Superior temporal gyrus (tissue), 1 donor: ENCODE data around the gene GRID1.
"Not testable (repeated sequence)": the region's sequence is repeated elsewhere in the genome, so short reads cannot be mapped to it uniquely, and the experiment has no call there.

Source experiments
- DNase-seq: peaks from one replicate; pipeline ENCODE4 v3.0.0-alpha.2; 2016; ENCODE audit errors: extremely low spot score

GRID1 gene

DNA sequence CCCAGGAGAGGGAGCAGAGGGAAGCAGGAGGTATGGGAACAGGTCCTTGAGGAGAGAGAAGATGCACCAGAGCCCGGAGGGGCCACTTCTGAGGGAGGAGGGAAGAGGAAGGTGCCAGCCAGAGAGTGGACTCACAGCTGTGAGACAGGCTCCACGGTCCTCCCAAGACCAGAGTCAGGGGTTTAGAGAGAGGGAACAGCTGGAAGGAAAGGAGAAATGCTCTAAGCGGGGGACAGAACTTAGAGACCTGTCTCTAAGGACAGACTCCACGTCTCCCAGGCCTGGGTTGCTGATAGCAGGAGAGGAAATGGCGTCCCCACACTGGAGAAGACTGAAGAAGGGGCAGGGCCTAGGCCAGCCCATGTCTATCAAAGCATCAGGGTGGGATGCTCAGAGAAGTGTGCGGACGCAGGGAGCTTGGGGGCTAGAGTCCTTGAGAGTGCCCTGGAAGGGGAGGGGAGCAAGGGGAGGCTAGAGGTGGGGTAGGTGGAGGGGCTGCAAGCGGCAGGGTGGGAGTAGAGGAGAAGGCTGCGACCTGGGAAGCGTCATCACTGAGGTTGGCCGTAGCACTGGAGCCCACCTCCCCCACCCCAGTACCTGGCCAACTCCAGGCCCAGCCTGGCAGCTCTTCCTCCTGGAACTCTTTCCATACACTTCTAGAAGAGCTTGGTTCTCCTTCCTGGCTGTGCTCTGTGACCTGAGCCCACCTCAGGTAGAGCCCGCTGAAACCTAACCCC is 25.6 kb upstream of the GRID1 start:
- no peak for DNase-seq

DNA sequence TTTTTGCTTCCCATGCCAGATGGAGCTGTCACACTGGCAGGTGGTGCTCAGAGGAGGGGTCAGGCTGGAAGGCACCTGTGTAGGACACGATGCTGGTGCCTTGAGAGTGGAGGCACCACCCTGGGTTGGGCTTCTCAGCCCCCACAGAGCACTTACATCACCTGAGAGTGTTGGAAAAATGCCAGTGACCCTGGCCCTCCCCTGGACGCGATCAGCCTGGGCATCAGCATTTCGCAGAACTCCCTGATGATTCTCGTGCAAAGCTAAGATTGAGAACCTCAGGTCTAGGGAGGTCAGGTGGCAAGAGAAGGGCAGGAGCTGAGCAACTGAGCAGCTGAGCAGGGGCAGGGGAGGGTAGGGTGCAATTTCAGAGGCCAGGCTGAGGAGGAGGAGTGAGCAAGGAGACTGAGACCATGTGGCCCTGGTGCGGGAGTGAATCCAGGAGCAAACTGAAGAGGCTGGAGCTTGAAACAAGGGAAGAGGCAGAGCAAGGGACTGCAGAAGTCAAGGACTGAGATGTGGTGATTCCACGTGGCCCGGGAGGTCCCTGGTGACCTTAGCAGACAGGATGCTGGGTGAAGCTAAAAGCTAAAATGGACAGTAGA is 24.7 kb upstream of the GRID1 start:
- DNase-seq = no peak

DNA sequence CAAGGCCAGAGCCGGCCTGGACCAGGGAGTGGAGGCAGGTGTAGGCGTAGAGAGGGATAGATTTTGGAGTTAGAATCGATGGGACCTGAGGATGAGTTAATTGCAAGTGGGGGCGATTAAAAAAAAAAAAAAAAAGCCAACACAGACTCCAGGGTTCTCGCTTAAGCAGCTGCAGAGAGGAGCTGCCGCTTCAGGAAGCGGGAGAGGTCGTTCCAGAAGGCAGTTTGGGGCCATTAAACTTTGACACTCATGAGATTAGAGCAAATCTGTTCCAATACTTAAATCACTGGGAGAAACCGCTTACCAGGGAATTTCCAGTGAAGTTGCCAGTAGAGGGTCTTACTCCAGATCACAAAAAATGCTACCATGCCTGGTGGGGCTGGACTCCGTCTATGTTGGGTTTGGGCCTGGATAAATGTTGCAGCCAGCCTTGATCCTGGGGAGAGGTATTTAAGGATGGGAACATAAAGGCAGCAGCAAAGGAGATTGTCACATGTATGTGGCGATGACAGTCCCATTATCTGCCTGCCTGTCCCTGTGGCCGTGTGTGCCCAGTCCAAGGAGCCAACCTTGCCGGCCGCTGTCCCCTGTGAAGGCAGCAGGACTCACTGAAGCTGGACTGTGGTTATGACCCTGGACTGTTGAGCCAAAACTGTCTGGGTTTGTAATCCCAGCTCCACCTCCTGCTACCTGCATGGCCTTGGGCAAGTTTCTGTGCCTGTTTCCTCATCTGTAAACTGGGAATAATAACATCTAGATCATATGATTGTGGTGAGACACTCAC is 23.9 kb upstream of the GRID1 start:
- DNase-seq = no peak

DNA sequence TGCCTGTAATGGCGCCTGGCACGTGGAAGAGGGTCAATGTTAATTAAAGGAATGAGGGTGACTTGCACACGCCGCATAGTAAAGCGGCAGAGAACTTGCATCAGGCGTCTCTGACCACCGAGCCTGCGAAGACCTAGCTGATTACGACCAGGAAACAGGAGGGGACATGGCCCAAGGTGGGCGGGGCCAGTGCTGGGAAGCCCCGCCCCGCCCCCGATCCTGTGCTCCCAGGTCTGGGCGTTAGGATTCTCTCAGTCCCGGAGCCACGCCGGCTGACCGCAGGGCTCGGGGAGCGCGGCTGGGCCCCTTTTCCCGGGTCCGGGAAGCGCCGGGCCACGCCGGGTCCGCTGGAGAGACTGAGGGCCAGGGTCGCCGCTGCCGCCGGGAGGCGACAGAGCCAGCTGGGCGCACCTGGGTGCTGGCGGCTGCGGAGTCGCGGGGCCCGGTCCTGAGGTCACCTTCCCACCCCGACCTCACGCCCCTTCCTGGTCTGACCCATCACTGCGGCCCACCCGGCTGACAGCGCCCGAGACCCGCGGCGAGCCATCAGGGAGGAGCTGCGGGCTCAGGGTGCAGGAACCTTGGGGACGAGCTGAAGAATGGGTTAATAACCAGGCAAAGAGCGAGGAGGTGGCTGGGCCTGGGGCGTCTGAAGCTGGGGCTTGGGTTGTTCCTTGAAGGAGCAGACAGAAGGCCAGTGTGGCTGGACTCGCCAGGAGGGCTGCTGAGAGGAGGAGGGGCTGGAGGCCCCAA is 23.0 kb upstream of the GRID1 start:
- no peak for DNase-seq

DNA sequence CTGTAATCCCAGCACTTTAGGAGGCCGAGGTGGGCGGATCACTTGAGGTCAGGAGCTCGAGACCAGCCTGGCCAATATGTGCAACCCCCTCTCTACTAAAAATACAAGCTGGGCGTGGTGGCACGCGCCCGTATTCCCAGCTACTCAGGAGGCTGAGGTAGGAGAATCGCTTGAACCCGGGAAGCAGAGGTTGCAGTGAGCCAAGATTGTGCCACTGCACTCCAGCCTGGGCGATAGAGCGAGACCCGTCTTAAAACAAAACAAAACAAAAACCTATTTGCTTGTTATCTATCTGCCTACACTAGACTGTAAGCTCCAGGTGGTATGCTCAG is 22.5 kb upstream of the GRID1 start:
- DNase-seq = not testable (repeated sequence)

DNA sequence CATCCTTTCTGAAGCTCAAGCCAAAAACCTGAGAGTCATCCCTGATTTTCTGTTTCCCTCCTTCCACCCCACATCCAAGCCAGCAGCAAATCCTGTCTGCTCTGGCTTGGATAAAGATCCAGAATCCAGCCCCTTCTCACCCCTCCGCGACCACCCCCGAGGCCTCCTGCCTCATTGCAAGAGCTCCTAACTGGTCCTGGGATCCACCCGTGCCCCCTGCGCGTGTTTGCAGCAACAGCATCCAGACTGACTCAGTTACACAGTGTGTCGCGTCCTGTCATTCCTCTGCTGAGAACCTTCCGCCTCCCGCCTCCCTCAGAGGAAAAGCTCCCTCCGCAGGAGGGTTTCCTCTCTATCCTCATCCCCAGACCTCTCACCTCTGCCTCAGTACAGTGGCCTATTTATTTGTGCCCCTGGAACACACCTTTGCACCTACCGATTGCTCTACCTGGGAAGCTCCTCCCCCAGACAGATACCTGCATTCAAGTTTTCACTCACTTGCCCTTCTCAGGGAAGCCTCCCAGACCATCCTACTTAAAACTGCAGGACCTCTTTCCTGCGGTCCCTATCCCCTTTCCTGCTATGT is 21.6 kb upstream of the GRID1 start:
- no peak for DNase-seq

DNA sequence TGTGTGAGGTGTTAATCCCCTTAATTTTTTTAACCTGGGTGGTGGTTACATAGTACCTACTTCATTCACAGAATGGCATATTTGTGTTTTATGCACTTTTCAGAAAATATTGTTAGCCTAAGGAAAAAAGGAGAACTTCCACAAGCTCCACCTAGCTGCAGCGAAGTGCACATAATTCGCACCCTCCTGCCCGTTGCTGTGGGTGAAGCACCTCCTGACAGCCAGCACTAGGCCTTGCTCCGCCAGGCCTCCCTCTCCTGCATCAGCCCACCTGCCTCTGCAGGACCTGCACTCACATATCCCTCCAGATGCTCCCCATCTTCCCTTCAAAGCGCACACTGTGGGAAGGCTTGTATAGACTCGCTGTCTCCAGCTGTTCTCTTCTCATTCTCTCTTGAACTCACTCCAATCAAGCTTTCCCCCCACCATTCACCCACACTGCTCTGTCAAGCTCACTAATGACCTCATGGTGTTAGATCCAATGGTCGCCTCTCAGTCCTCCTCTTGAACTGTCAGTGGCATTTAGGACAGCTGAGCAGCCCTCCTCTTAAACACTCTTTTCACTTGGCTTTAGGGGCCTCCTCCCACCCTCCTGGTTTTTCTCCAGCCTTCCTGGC is 20.7 kb upstream of the GRID1 start:
- DNase-seq = no peak

DNA sequence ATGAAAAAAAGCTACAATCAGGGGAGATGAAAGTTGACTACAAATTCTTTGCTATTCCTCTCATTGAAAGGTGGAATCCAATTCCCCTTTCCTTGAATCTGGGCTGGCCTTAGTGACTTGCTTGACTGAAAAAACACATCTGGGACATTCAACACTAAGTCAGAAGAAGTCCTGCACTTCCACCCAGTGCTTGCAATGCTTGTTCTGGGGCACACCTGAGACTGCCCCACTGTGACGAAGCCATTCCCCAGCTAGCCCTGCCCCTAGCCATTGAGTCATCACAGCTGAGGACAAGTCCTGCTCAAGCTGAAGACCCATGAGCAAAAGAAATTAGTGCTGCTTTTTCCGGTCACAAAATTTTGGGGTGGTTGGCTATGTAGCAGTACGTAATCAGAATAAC is 19.2 kb upstream of the GRID1 start:
- DNase-seq = no peak

DNA sequence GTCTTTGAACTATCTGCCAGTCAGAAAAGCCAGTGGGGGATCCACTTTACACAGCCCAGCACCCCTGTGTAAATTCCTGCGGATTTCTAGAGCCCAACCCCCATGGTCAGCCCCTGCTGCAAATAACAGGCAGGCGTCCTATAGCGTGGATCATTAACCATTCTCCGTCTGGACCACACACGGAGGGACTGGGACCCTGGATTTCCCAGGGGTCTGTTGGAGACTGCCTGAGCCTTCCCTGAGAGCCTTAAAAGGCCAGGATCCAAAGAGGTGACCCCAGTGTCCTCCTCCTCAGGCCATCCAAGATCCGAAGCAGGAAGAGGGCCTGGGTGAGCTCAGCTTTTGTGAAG is 11.2 kb upstream of the GRID1 start:
- no peak for DNase-seq

DNA sequence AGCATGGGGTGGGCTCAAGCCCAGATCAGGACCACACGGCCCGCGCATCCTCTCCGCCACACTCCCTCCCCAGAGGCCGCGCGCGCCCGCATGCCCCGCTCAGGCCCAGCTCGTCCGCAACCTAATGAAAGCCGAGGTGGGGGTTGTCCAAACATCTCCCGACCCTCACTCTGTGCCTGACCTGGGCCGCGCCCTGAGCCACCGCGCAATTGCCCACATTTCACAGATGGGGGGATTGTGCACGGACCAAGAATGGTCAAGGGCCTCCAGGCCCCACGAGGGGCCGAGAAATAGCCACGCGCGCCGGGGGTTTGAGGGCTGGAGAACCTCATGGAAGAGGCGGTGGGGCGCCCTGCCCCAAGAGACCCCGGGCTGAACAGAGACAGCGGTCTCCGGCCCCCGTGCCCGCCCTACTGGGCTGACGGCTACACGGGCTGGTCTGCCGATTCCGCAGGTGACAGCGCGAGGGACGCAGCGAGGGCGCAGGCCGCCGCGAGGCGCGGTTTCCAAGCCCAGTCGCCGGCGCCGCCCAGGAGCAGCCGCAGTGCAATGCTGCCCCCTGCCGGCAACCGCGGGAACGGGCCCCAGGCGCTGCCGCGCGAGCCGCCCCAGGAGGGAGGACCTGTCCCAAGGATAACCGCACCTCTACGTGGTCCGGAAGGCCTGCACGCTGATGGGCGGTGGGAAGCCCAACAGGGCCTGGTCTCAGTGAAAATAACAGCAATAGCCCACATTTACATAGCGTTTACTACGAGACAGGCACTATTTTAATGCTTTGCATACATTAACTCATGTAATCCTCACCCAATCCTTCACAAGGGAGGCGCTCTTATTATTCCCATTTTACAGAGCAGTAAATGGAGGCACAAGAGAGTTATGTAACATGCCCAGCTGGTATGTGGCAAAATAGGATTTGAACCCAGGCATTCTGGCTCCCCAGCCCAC is 10.5 kb upstream of the GRID1 start:
- peak; percentile 76 for DNase-seq

DNA sequence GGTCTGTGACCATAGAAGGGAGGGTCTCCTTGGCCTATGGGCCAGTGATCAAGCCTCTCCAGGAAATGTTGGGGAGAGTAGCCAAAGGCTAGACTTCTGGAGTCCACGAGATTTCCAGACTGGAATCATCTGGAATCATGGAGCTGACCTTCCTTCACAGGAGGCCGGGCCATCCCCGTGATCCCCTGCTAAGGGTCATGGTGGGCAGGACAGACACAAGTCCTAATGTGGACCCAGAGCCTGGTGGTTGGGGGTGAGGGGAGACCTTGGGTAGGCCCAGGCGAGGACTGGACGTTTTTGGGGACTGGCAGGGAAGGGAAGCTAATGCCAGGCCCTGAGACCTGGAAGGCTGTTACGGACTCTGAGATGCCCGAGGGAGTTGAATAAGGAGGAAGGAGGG is 9.8 kb upstream of the GRID1 start:
- no peak for DNase-seq

DNA sequence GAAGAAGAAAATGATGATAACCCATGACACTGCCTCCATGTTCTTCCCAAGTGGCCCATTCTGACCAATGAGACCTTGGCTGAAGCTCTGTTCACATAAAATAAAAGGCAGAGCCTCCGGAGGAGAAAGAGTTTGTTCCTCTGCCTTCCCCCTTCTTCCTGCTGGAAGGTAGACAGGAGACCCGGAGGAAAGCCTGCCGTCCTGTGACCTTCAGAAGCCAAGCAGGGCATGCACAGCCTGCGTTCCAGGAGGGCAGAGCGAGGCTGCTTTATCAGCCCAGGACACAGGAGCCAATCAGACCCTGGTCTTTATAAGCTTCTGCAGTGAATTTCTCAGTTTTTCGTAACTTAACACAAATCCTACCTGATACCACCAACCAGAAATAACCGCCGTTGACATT is 8.6 kb upstream of the GRID1 start:
- no peak for DNase-seq

DNA sequence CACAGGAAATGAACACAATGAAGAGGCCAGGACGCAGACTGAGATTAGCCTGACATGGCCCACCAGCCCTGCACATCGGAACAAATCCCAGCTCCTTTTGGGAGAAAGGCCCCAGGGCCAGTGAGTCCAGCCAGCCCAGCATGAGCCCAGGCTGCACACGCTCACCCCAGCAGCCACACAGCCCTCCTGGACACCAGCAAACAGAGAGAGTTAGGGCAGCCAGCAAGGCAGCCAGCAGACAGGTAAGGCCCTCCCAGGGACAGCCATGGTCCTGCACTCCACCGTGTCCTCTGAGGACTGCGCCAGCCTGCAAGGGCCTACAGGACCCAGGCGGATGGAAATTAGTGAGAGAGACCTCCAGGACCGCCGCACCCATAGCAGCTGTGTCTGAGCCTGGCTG is 8.1 kb upstream of the GRID1 start:
- DNase-seq = no peak

DNA sequence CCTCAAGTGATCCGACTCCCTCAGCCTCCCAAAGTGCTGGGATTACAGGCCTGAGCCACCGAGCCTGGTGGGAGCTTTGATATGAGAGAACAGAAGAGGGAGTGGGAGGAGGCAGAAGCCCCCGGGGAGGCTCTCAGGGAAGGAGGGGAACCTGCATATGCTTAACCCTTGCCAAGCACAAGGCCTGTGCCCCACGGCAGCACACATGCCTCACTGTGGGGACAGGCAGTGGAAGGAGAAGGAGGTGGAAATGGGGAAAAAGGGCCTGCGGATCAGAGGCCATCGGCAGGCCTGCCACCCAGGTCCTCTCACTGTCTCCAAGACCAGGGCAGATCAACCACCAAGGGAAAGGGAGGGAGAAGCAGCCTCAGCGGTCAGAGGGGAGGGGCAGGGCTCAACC is 7.2 kb upstream of the GRID1 start:
- no peak for DNase-seq

DNA sequence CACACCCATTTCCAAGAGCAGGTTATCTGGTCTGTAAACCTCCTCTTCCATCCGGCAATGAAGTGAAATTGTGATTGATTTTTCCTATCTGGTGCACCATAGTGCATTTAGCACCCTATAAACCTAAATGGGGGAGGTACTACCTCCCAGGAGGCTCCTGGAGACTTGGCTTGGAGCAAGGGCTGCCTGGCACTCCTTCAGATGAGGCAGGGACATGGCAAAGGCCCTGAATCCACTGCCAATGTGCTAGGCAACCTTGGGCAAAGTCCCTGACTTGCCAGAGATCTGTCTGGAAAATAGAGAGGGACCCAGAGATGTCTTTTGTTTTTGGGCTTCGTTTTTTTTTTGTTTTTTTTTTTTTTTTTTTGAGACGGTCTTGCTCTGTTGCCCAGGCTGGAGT is 6.7 kb upstream of the GRID1 start:
- no peak for DNase-seq

DNA sequence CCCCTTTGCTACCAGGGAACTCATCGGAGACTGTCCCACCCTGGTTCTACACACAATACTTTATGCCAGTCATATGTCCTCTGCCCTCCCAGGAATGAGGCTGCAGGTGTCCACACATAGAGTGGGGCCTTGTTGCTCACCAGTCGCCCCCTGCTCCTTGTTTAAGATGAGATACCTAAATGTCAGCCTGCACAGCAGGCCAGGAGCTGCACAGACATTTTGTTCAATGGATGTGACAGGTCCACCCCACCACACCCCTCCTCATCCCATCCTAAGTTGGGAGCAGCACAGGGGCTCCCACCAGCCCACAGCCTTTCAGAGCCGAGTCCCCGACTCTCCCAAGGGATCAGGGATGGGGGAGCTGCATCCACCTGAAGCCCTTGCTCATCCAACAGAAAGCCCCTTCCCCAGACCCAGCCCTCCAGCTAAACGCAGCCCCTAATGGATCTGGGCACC is 6.2 kb upstream of the GRID1 start:
- DNase-seq = no peak

DNA sequence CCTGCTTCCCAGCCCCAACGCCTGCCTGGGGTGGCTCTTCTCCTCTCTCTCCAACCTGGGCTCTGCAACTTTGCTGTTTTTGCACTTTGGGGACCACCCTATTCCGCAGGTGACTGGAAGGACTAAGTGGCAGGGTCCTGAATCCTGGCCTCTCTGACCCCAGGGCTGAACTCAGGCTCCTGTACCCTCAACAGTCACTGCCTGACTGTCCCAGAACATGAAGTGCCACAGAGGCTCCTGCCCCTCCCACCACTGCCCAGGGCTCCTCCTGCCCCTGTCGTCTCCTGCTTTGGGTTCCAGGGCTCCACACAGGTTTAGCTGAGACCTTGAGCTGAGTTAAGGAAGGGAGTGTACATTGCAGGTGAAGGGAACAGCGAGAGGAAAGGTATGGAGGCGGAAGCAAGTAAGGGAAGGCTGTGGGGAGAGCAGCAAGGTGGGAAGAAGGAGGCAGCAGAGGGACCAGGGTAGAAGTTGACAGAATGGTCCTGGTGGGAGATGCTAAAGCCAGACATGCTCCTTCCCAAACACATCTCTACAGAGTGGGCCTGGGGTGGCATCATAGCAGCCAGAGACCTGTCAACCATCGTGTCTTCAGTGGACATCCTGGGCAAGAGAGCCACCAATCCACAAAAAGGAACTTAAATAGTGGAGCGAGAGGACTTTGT is 5.7 kb upstream of the GRID1 start:
- DNase-seq = no peak

DNA sequence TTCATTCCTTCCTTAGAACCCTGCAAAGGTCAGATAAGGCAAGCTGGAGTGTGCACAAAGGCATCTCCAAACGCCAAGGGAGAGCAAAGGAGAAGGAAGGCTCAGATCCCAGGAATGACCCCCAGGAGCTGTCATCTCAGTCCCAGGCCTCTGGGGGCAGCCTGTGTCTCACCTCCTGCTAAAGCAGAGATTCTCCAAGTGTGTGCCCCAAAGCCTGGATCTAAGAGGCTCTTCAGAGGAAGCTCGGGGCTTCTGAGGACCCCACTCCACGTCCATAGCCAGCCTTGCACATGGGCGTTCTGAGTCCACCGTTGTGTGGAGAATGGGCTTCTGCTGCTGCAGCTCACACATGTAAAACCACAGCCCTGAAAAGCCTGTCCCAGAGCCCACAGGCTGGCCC is 5.1 kb upstream of the GRID1 start:
- no peak for DNase-seq

DNA sequence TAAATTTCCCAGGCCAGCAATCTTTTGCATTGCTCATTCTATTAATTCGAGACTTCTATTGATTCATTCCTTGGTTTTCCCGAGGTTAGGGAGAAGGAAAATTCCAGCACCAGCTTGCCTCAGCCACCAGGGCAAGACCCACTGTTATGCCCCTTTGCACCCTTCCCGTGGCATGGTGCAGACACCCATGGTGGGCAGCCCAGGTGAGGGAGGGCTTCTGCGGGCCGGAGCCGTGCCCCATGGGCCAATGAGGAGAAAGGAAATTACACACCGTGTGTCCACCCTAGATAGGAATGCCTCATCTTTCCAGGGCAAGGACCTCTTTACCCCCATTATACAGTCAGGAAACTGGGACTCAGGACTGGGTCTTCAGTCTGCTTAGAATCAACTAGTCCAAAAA is 4.5 kb upstream of the GRID1 start:
- DNase-seq = no peak

DNA sequence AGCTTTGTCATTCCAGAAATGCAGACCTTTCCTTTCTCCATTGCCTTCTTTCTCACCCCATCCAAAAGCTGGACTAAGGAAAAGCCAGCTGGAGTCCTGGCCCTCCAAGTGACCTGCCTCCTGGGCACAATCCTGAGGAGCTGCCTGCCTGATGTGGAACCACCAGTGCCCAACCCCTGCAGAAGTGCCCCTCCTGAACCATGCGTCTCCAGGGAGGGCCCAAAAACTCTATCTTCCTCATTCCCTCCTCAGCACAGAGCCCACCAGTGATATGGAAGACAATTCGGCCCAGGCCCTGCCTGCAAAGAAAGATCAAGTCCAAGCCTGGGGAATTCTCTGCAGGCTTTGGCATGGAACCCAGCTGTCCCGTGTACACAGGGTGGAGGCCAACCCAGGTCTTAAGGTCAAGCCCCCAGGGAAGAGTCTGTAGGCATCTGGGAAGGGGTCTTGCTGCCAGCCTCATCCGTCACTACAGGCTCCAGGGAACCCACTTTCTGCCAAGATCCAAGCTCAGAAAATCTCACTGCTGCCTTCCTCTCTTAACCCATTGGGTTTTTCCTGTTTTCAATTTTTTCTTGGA is 3.5 kb upstream of the GRID1 start:
- DNase-seq = no peak
